EL (cell line): Measurements from ENCODE around the gene DENND2D.

Experiments
- DNase-seq: peaks from one replicate; pipeline ENCODE4 v3.0.0-alpha.2; 2016

Gene DENND2D

DNA sequence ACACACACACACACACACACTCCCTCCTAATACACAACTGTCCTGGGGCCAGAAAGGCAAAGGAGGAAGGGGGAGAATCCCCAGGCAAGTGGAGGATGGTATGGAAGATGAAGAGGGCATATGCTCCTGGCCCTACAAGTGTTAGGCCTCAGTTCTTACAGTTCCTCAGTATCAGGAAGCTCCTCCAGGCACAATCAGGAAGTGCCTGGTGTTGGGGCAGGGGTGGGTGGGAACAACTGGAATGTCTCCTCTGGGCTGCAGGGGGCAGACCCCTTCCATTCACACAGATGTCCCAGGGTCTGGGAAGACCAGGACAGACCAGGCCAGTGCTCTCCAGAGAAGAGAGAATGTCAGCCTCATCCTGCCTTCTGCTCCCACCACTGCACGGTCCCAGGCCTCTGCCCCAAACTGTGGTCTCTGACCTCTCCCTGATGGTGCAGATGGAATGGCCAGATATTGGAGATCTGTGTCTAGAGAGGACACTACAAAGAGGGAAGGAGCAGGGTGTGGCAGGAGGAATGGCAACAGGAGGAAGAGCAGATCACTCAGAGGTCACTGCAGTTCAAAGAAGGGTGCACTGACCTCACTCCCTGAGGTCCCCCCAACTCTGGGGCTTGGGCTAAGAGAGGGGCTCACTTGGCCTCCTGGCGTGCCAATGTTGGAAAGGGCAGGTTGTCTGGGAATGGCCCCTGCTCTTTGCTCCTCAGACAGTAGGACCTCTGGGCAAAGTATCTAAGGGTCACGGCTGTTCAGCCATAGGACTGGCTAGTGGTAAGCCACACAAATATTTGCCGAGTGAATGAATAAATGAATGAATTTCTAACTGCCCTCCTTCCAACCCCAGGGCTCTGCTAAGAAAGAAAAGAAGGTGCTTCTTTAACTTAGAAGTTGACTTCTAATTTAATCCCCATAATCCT lies 2.5 kb upstream of the DENND2D start:
- no peak for DNase-seq

DNA sequence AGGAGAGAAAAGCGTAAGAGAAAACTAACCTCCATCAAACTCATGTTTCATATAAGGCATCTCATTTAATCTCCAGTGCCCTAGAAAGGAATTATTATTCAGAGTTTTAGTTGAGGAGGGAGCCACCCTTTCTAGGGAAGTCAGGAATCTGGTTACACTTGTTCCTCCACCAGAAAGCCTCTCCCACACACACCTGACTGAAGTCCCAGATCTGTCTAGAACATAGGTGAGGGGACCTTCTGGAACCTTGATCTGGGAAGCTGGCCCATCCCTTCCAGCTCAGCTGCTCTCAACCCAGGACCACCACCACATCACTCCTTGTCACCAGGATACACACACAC lies 1.9 kb upstream of the DENND2D start:
- no peak for DNase-seq

DNA sequence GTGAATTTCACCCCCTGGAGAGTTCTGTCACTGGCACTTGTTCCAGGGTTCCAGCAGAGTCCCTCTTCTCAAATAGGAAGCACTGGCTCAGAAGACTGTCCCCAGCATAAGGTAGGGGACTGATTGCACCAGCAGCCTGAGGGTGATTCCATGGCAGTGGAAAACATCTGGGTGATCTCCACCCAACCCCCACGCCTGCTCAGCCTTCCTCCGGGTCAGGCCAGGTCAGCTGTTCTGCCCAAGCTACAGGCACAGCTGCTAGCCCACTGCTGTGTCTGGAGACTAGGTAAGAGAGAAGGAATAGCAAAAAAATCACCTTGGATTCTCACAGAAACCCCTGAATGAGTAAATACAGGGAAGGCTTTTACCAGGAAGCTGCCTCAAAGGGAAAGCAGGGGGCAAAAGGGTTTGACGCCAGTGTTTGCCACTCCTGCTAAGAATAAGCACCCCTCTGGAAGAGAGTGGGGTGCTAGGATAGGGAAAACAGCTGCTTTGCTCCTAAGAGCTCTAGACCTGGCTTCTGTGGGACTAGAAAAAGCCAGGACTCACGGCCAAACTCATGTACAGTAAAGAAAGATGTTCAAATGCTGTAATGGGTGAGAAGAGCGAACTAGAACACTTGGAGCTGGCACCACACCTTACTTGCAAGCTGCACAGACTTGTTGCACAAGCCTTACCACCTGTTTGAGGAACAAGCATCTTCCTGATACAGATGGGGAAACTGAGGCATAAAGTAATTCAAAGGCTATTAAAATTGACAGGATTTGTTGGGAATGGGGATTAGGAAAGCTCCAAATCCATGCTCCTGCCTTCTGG lies 1.0 kb upstream of the DENND2D start:
- no peak for DNase-seq

DNA sequence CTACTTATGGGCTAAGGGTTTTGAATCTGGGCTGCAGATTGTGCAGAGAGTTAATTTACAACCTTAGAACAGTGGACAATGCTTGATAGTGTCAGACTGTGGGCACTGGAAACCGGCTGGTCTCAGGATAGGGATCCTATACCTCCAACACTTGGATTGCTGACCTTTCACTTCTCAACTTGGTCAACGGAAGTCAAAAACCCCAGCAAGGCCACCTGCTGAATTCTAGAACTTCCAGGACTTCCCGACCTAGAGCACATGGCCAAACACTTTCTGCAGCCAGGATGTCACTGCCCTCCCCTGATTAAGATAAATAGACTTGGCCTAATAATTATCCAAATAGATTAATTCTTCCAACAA lies 336 bp upstream of the DENND2D start:
- DNase-seq = no peak

DNA sequence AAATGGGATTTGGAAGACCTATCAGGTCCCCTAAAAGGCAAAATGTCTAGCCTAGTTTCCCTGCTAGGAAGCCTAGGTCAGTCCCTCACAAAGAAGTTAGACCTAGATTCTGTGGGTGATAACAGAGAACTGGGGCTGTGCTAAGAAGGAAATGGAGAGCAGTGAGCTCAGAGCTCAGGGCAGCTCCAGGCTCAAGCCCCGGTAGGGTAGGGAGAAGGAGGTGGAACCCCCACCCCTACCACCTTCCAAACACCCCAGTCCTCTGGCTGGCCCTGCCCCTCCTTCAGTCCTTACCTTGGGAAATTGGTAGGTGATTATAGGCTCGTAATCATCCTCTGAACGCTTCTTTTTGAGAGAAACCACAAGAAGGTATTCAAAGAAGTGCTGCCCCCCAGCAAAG lies 1.1 kb downstream of the DENND2D start:
- DNase-seq = no peak

DNA sequence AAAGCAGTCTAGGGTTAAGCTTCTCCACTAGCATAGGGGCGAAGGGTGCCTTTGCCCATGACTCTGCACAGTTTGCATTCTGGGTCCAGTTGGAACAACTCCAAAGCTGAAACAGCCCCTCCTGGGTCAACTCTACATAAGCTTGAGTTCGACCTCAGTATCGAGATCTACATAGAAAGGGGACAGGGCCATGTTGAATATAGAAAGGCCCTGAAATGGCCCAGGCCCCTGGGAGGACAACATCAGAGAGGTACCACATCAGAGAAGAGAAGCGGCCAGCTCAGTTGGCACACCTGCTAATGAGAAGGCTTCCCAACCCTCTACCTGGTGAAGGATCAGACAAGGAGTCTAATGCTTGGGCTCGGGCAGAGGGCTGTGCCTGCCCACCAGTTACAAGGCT lies 1.6 kb downstream of the DENND2D start:
- DNase-seq = no peak

DNA sequence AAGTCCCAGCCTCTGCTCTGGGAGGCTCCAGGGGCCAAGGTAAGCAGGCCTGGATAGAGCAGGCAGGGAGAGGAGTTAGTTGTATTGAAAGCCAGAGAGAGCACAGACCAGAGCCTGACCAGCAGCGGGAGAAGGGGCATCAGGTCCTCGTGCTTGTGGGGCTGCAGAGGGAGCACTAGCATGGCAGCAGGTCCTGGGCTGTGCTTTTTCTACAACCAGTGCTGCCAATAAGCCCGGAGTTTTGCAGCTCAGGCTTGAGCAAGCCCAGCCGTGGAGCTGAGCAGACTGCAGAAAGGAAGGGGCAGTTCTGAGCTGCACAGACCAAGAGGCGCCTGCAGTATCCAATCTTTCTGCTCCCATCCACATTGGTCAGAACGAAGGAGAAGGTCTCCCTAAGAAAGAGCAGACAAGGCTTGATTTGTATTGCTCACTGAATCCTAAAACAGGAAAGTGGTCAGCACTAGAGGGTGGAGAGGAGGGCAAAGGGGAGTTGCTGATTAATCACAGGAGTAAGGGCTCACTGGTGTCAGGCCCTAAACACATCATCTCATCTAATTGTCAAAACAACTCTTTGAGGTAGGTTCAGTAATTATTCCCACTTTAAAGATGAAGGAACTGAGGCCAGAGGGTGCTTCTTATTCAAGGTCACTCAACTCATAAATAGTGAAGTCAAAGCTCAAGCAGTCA lies 2.7 kb downstream of the DENND2D start:
- DNase-seq = no peak

DNA sequence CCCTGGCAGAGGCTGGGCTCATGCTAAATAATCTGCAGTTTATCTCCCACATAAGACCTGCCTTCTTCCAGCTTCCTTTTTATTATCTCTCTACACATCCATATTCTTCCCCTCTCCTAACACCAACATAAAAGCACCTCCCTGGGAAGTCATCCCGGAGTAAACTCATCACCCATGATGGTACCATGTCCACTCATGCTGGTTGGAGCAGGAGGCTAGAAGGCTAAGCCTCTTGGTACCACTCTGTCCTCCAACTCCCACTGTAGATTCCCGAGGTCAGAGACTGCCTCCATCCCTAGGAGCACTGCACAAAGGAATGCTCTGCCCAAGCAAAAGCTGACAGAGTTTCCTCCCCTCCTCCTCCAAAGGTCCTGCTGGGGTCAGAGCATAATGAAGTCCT lies 4.2 kb downstream of the DENND2D start:
- DNase-seq = no peak

DNA sequence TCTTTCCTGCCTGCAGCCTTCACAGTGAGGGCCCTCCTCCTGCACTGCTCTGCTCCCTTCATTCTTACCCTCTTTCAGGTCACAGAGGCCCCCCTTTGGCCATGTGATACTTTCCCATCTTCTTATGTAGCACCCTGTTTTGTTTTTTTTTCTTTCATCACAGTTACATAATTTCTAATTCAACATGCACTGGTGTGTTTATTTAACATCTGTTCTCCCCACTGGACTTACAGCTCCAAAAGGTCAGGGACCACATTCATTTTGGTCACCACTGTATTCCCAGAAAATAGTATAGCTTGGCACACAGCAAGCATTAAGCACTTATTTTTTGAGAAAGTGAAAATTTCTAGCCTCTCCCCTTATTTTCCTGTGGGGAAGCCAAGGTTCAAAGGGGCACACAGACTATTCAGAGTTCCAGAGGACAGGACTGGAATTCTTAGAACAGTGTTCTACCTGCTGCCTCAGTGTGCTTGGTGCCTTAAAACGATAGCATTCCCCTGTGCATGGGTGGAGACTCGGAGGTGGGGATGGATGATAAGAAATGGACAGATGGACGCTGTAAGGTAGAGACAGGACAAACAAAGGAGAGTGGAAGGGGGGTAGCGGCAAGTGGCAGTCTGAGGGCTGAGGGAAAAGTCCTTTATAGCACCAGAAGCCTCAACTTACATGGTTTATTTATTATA lies 5.3 kb downstream of the DENND2D start:
- DNase-seq = no peak

DNA sequence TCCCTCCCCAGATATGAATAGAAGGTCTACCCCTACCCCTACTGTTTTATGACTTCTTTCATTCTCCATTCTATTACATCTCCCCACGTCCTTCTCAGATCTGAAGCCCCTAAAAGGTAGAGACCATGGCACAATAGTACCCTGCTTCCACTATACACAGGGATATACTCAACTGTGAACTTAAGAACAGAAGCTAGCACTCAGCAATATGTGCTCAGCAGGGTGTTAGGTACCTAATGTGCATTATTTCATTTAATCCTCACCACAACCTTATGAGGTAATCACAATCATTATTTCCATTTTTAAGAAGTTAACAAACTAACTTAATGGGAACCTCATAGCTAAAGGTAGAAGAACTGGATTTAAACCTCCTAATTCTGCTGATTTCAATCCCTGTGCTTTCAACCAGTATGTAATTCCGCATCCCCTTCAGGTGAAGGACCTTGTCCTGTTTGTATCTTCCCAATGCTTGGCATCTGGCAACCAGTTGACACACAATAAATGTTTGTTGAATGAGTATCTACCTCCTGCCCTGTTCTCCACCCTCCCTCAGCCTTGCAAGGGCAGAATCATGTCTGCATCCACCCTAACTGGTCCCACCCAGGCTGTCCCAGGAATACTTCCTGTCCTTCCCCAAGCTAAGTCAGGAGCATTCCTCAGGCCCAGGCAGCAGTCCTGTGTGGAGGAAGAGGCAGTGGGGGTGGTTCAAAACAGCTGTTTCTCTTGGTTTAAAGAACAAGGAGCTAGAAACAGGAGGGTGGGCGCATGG lies 6.5 kb downstream of the DENND2D start:
- DNase-seq = peak; percentile 44

DNA sequence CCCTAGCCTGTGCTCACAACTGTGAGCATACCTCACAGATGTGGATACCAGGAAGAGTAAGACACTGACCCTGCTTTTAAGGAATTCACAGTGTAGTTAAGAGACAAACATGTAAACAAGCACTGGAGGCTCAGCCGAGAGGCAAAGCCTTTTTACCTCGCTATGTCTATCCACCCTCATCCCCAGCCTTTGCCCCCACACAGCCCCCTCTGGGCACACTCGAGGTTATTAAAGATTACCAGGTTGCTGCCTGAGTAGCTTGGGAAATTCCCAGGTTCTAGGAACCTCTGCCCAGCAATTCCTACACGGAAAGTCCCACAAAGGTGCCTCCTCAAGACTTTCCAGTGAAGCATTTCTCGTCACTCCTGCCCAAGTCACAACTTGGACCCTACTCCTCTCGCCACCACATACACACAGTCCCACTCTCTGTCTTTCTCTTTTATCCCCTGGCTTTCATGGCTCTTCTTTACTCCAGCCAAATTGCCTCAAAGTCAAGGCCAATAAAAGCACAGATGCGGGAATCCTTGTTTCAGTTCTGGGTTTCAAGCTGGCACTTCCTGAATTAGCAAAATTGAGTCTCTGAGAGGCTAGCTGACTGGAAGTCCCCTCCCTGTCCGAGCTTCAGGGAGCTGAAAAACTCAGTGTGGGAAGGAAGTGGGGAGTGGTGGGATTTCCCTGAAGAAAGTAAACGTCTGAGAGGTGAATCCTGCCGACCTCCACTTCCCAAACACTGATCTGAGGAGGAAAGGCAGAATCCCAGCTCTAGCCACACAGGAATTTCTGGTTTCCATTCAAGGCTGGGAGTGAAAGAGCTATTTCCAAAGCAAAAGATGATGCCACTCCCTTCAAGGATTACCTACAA lies 7.6 kb downstream of the DENND2D start:
- DNase-seq = peak; percentile 52

DNA sequence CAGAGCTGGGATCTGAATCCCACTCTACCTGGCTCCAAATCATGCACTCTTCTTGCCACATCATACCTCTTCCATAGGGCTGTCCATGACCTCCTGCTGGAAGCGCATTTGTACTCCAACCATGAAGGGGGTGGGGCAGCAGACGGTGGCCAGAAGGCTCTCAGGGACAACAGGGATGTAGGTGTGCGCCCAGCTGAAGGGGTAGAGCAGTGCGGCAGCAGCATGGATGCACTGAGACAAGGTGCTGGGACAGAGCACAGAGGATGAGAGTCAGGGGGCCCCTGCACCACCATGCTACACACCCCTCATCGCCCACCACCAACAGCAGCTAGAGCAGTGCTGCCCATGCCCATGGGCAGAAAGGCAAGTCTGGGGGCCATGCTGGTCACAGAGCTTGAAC lies 8.4 kb downstream of the DENND2D start:
- no peak for DNase-seq

DNA sequence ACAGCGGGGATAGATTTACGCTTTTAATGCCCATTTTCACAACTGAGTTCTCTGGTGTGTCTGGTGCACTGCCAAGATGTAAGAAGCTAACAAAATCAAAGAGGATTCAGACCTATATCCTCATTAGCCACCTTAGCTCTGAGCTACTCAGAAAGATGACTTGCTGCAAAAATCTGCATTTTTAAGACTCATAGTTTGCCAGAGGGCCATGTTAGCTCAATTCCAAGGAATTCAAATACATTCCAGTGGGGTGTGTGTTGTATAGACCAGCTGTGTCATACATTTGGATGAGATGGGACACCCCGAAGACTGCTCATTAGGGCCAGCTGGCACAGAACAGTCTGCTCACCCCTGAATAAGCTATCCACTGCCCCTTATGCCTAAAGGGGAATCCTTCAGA lies 8.9 kb downstream of the DENND2D start:
- DNase-seq = peak; percentile 91

DNA sequence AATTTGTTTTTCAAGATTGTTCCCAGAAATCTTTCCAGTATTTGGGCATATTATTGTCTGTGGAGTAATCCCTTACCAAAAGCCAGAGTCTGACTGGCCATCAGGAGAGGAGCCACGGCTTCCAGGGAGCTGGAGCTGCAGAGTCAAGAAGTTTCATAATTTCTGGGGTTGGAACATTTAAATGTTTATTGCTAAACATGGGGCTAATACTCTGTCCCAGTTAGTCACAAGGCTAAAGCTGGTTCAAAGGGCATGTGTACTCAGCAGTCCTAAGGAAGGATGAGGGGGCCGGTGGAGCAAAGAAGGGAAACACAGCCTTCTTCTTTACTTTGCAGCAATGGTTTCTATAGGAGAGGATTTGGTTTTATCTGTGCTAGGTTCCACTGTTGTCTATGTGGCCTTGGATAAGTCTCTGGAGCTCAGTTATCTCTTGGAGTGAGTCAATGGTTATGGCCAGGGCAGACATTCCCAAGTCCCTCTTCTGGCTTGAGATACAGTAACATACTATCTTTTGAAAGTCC lies 9.5 kb downstream of the DENND2D start:
- no peak for DNase-seq

DNA sequence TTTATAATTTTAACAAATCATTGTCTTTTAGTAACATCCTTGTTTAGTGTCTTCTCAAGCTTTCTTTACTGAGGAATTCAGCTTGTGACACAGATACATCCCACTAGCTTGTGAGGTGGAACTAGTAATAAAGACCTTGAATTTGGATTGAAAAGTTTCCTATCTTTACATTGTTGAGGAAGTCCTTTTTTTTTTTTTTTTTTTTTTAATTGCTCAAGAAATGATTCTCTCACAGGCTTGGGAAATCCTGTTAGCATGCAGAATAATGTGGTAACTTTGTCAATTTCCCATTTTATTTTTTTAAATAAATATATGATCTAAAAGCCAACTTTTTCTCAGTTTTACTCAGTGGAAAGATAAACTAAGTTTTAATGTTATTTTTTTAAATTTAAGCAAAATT lies 15.8 kb downstream of the DENND2D start:
- DNase-seq = no peak

DNA sequence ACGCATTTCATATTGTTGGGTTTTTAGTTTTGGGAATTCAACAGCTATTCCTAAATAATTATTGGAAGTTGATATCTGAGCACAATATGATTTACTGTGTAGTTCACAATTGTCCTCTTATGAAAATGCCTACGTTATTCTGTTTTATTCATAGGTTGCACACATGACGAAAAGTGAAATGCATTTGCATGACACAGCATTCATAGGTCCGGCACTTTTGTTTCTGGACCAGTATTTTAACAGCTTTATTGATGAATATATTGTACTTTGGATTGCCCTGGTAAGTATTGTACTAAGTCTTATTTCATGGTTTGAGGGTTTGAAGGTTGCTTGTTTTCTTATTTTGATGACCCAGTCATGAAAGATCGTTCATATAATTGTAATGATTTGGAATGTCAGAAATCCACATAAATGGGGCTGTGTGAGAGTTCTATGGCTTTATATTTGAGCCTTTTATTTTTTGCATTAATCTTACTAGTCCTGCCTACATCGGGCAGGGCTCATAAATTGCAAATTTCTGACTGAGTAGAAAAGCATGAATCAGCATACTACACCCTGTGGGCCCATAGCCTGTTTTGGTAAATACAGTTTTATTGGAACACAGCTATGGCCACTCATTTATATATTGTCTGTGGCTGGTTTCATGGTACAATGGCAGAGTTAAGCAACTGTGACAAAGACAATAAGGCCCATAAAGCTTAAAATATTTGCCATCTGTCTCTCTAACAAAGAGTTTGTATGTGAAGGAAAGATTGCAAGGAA lies 17.0 kb downstream of the DENND2D start:
- DNase-seq = no peak

DNA sequence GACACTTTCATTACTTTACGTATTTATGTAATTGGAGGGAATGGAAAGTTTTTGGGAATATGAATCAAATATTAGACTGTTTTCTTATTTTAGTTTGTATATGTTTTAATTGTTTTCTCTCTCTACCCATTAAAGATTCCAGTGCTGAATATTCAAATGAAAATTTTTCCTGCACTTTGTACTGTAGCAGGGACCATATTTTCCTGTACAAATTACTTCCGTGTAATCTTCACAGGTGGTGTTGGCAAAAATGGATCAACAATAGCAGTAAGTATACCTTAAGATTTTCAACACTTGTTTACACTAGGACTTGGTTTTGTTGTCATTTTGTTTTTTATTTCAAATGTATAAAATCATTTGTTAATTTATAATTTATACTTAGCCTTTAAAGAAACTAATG lies 18.4 kb downstream of the DENND2D start:
- DNase-seq = no peak

DNA sequence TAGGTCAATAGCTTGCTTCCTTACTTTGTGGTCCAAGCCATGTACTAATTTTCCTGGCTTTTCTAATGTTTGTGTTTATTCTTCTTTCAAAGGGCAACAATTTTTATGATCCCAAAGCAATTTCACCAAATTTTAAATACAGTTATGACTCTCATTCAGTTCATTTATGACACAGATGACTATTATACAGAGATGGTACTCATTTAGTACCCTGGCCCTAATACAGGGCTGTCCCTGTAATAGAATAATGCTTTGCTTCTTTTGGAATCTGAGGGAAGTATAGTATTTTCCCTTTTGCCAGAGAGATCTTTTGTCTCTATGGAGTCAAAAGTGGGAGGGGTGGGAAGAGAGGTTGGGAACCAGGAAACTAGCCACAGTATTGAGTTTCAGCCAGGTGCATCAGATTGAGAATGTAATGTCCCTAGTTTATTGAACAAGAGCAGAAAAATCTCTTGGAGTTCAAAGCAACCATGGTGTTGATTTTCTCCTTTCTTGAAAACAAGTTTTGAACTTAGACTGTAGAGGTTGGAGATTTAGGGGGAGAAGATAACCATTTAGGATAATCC lies 20.4 kb downstream of the DENND2D start:
- no peak for DNase-seq

DNA sequence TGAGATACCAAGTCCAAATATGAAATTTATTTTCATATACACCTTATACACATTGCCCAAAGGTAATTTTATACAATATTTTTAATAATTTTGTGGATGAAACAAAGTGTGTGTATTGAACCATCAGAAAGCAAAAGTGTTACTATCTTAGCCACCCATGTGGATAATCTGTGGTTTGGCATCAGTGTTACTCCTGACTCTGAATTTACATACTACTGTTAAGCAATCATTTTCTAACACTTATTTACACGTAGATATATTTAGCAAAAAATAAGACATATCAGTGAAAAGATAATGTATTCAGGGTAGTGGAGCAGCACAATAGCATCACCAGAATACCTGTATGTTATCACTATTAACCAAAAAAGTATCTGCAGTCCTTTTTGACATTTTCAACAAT lies 23.8 kb downstream of the DENND2D start:
- DNase-seq = no peak

DNA sequence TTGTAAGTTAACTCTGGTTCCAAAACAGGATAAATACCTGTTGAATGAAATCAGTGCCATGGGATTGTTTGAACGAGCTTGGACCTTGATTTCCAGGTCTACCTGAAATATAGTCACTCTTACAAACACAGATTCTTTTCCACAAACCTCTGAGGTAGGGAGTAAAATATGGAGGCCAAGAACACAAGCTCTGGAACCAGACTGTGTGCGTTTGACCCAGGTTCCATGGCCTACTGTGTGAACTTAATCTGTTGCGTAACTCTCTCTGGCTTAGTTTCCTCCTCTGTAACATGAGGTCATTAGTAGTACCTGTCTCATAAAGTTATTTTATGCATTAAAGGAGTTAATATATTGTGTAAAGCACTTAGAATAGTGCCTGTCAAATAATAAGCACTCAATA lies 25.1 kb downstream of the DENND2D start:
- no peak for DNase-seq
